RWPE2 (cell line): Measurements from ENCODE around the gene HK3.

Source experiments
- ATAC-seq: fragments of 200-7000 bp; cut with Tn5 transposase; 3 replicates; pipeline ENCODE4 v1.9.1; 2021; ENCODE audit warnings: low read depth
- DNase-seq: peaks from one replicate; pipeline ENCODE4 v3.0.0-alpha.2; 2020; ENCODE audit warnings: low spot score
- H3K27ac ChIP-seq: fragments of 450-650 bp; 2 replicates; pipeline ENCODE4 v1.5.1; 2017; ENCODE audit warnings: mild to moderate bottlenecking; ENCODE audit not compliant: poor library complexity, severe bottlenecking
- H3K27me3 ChIP-seq: fragments of 250-450 bp; sonication (Bioruptor Pico); 2 replicates; pipeline ENCODE4 v1.5.1; 2021; ENCODE audit warnings: mild to moderate bottlenecking, moderate library complexity; ENCODE audit not compliant: insufficient read depth, poor library complexity, severe bottlenecking
- H3K36me3 ChIP-seq: fragments of 250-450 bp; sonication (Bioruptor Pico); 2 replicates; pipeline ENCODE4 v1.5.1; 2020; ENCODE audit warnings: low read depth, mild to moderate bottlenecking, moderate library complexity
- H3K4me1 ChIP-seq: fragments of 250-450 bp; sonication (Bioruptor Pico); 2 replicates; pipeline ENCODE4 v1.5.1; 2021; ENCODE audit warnings: mild to moderate bottlenecking, moderate library complexity; ENCODE audit not compliant: insufficient read depth, poor library complexity, severe bottlenecking
- H3K4me3 ChIP-seq: fragments of 250-450 bp; sonication (Bioruptor Pico); 2 replicates; pipeline ENCODE4 v1.5.1; 2021; ENCODE audit warnings: mild to moderate bottlenecking, moderate library complexity; ENCODE audit not compliant: severe bottlenecking
- H3K9me3 ChIP-seq: fragments of 250-450 bp; sonication (Bioruptor Pico); 2 replicates; pipeline ENCODE4 v1.5.1; 2021; ENCODE audit warnings: mild to moderate bottlenecking, moderate library complexity; ENCODE audit not compliant: severe bottlenecking
- CTCF ChIP-seq: fragments of 450-650 bp; IDR thresholded peaks from one replicate; pipeline ENCODE4 v1.5.1; 2017; ENCODE audit warnings: mild to moderate bottlenecking, moderate library complexity; ENCODE audit not compliant: poor library complexity, severe bottlenecking

HK3 gene

GRCh38 chr5:176836811-176837706, 62.1 kb downstream of the HK3 start:
- no peak overlapping the region for H3K4me3 ChIP-seq
- DNase-seq (no peak), ATAC-seq (no peak)
- no peaks in the 10 kb centered on the region for H3K36me3 ChIP-seq
- H3K9me3 ChIP-seq, result no peaks in the 10 kb centered on the region
- no peak overlapping the region for H3K27ac ChIP-seq
- no peak for TF ChIP-seq CTCF
- peaks cover 22% of the 10 kb centered on the region for H3K27me3 ChIP-seq
- no peaks in the 10 kb centered on the region for H3K4me1 ChIP-seq

- ATAC-seq, result no peak
- H3K4me1 ChIP-seq, result no peaks in the 10 kb centered on the region
- H3K27me3 ChIP-seq, result peaks cover 24% of the 10 kb centered on the region
- H3K4me3 ChIP-seq, result no peak overlapping the region
- H3K36me3 ChIP-seq, result no peaks in the 10 kb centered on the region
- no peak for DNase-seq
- TF ChIP-seq CTCF, result no peak
- no peak overlapping the region for H3K27ac ChIP-seq
- no peaks in the 10 kb centered on the region for H3K9me3 ChIP-seq
Observed at GRCh38 chr5:176835918-176836317, 63.2 kb downstream of the HK3 start.

GRCh38 chr5:176833286-176833685, 65.9 kb downstream of the HK3 start:
- Histone ChIP-seq H3K4me1 (no peaks in the 10 kb centered on the region), H3K27me3 (peaks cover 18% of the 10 kb centered on the region), H3K36me3 (no peaks in the 10 kb centered on the region), H3K4me3 (no peak overlapping the region), H3K9me3 (no peaks in the 10 kb centered on the region), H3K27ac (no peak overlapping the region)
- no peak for ATAC-seq
- DNase-seq, result no peak
- no peak for TF ChIP-seq CTCF

- Histone ChIP-seq H3K36me3 (no peaks in the 10 kb centered on the region), H3K4me3 (no peak overlapping the region), H3K4me1 (no peaks in the 10 kb centered on the region), H3K27me3 (peaks cover 18% of the 10 kb centered on the region), H3K27ac (no peak overlapping the region), H3K9me3 (no peaks in the 10 kb centered on the region)
- DNase-seq, result no peak
- ATAC-seq, result no peak
- TF ChIP-seq CTCF, result no peak
Observed at GRCh38 chr5:176832162-176832561, 67.0 kb downstream of the HK3 start.

GRCh38 chr5:176831425-176831824, 67.7 kb downstream of the HK3 start:
- DNase-seq, result no peak
- no peak for ATAC-seq
- Histone ChIP-seq H3K4me3 (no peak overlapping the region), H3K9me3 (no peaks in the 10 kb centered on the region), H3K27ac (no peak overlapping the region), H3K4me1 (no peaks in the 10 kb centered on the region), H3K27me3 (peaks cover 18% of the 10 kb centered on the region), H3K36me3 (no peaks in the 10 kb centered on the region)
- no peak for TF ChIP-seq CTCF
